ENCODE data around the gene EIF2B4. TPM values are rescaled to one million over a fixed set of nuclear protein-coding genes. Genes with fewer than 3 reads are reported as not detected.
A peak's percentile ranks its signal among the peaks of the same experiment; 100 is the strongest.

EIF2B4 gene
- total RNA-seq, 1 donor, result 29.7 TPM

GRCh38 chr2:27316655-27317412, 53.3 kb downstream of the EIF2B4 start:
- TF ChIP-seq CTCF (IDR thresholded peaks at IDR 0.05; ENCODE audit: insufficient read depth, low read length), result no peak
- DNase-seq (ENCODE audit: low read depth), result peak; percentile 15
- no peak overlapping the region for H3K4me3 ChIP-seq (ENCODE audit: low read depth, low read length)

- no peak for TF ChIP-seq CTCF (IDR thresholded peaks at IDR 0.05; ENCODE audit: insufficient read depth, low read length)
- no peak overlapping the region for H3K4me3 ChIP-seq (ENCODE audit: low read depth, low read length)
- DNase-seq (ENCODE audit: low read depth), result no peak
Observed at GRCh38 chr2:27315122-27315521, 55.0 kb downstream of the EIF2B4 start.

GRCh38 chr2:27314709-27315108, 55.4 kb downstream of the EIF2B4 start:
- no peak for TF ChIP-seq CTCF (IDR thresholded peaks at IDR 0.05; ENCODE audit: insufficient read depth, low read length)
- no peak for DNase-seq (ENCODE audit: low read depth)
- no peak overlapping the region for H3K4me3 ChIP-seq (ENCODE audit: low read depth, low read length)

Other genes starting within 250 kb of the EIF2B4 start
- 0.09 TPM in 1 of 2 replicates, not detected in the other for gene ABHD1, start 246.5 kb downstream of the EIF2B4 start, total RNA-seq (ENCODE audit: low replicate concordance)
- 37.0 and 46.0 TPM in 2 replicates for gene PREB, start 235.7 kb downstream of the EIF2B4 start, total RNA-seq (ENCODE audit: low replicate concordance)
- gene PRR30, start 230.9 kb downstream of the EIF2B4 start, total RNA-seq (ENCODE audit: low replicate concordance), result not detected in 2 replicates
- gene TCF23, start 221.3 kb downstream of the EIF2B4 start, total RNA-seq (ENCODE audit: low replicate concordance), result 2.3 TPM in 1 of 2 replicates, not detected in the other
- gene ATRAID, start 158.3 kb downstream of the EIF2B4 start, total RNA-seq (ENCODE audit: low replicate concordance), result 135 and 216 TPM in 2 replicates
- gene SLC5A6, start 158.1 kb downstream of the EIF2B4 start, total RNA-seq (ENCODE audit: low replicate concordance), result 12.9 and 20.0 TPM in 2 replicates
- 28.9 and 35.5 TPM in 2 replicates for gene CAD, start 153.0 kb downstream of the EIF2B4 start, total RNA-seq (ENCODE audit: low replicate concordance)
- gene SLC30A3, start 107.3 kb downstream of the EIF2B4 start, total RNA-seq (ENCODE audit: low replicate concordance), result 0.09 and 0.25 TPM in 2 replicates
- gene DNAJC5G, start 94.9 kb downstream of the EIF2B4 start, total RNA-seq (ENCODE audit: low replicate concordance), result not detected in 2 replicates
- gene TRIM54, start 87.9 kb downstream of the EIF2B4 start, total RNA-seq (ENCODE audit: low replicate concordance), result not detected in 2 replicates
- 0.27 and 1.1 TPM in 2 replicates for gene UCN, start 61.9 kb downstream of the EIF2B4 start, total RNA-seq (ENCODE audit: low replicate concordance)
- 37.7 and 92.8 TPM in 2 replicates for gene MPV17, start 47.2 kb downstream of the EIF2B4 start, total RNA-seq (ENCODE audit: low replicate concordance)
- gene GTF3C2, start 13.6 kb downstream of the EIF2B4 start, total RNA-seq (ENCODE audit: low replicate concordance), result 27.2 and 33.4 TPM in 2 replicates
- 102 and 125 TPM in 2 replicates for gene SNX17, start 278 bp upstream of the EIF2B4 start, total RNA-seq (ENCODE audit: low replicate concordance)
- 7.3 and 19.2 TPM in 2 replicates for gene ZNF513, start 10.4 kb upstream of the EIF2B4 start, total RNA-seq (ENCODE audit: low replicate concordance)
- 62.2 and 146 TPM in 2 replicates for gene PPM1G, start 39.3 kb upstream of the EIF2B4 start, total RNA-seq (ENCODE audit: low replicate concordance)
- gene NRBP1, start 58.3 kb upstream of the EIF2B4 start, total RNA-seq (ENCODE audit: low replicate concordance), result 40.1 and 118 TPM in 2 replicates
- gene KRTCAP3, start 72.0 kb upstream of the EIF2B4 start, total RNA-seq (ENCODE audit: low replicate concordance), result not detected in 2 replicates
- 24.4 and 25.7 TPM in 2 replicates for gene IFT172, start 119.4 kb upstream of the EIF2B4 start, total RNA-seq (ENCODE audit: low replicate concordance)
- 7.3 and 45.8 TPM in 2 replicates for gene FNDC4, start 124.9 kb upstream of the EIF2B4 start, total RNA-seq (ENCODE audit: low replicate concordance)
- 4.5 and 4.9 TPM in 2 replicates for gene GCKR, start 126.5 kb upstream of the EIF2B4 start, total RNA-seq (ENCODE audit: low replicate concordance)
- 32.2 and 34.7 TPM in 2 replicates for gene ZNF512, start 212.7 kb upstream of the EIF2B4 start, total RNA-seq (ENCODE audit: low replicate concordance)

Measured in fibroblast of the aortic adventitia (primary cell).